COLO668 (cell line): ENCODE results near the gene PSG1.
"Not testable (repeated sequence)": the region's sequence is repeated elsewhere in the genome, so short reads cannot be mapped to it uniquely, and the experiment has no call there.

Experiments used
- DNase-seq: peaks from one replicate; lab custom pipeline; 2025; ENCODE audit not compliant: unreplicated experiment; lab: John Stamatoyannopoulos, UW

The PSG1 gene

GRCh38 chr19:42882010-42882409, 2.5 kb upstream of the PSG1 start:
- not testable (repeated sequence) for DNase-seq

- not testable (repeated sequence) for DNase-seq
Measured at GRCh38 chr19:42881279-42881678, 1.8 kb upstream of the PSG1 start.

- not testable (repeated sequence) for DNase-seq
Measured at GRCh38 chr19:42880621-42881020, 1.1 kb upstream of the PSG1 start.

GRCh38 chr19:42876596-42876995, 2.9 kb downstream of the PSG1 start:
- DNase-seq, result not testable (repeated sequence)

GRCh38 chr19:42875881-42876280, 3.6 kb downstream of the PSG1 start:
- DNase-seq, result not testable (repeated sequence)

- DNase-seq, result not testable (repeated sequence)
Measured at GRCh38 chr19:42874901-42875813, 4.4 kb downstream of the PSG1 start.

GRCh38 chr19:42874136-42874535, 5.4 kb downstream of the PSG1 start:
- not testable (repeated sequence) for DNase-seq

GRCh38 chr19:42872608-42873007, 6.9 kb downstream of the PSG1 start:
- DNase-seq, result no peak

GRCh38 chr19:42857544-42857867, 22.0 kb downstream of the PSG1 start:
- DNase-seq, result no peak

GRCh38 chr19:42856866-42857543, 22.5 kb downstream of the PSG1 start:
- DNase-seq, result peak; percentile 3

- DNase-seq, result not testable (repeated sequence)
Measured at GRCh38 chr19:42854745-42855144, 24.8 kb downstream of the PSG1 start.

- not testable (repeated sequence) for DNase-seq
Measured at GRCh38 chr19:42853231-42853630, 26.3 kb downstream of the PSG1 start.

GRCh38 chr19:42852821-42853220, 26.7 kb downstream of the PSG1 start:
- not testable (repeated sequence) for DNase-seq

- DNase-seq, result not testable (repeated sequence)
Measured at GRCh38 chr19:42851718-42852280, 27.7 kb downstream of the PSG1 start.

- no peak for DNase-seq
Measured at GRCh38 chr19:42850981-42851717, 28.4 kb downstream of the PSG1 start.

GRCh38 chr19:42846597-42846996, 32.9 kb downstream of the PSG1 start:
- DNase-seq, result no peak

- DNase-seq, result not testable (repeated sequence)
Measured at GRCh38 chr19:42843631-42844030, 35.9 kb downstream of the PSG1 start.

GRCh38 chr19:42832746-42833442, 46.6 kb downstream of the PSG1 start:
- not testable (repeated sequence) for DNase-seq

- not testable (repeated sequence) for DNase-seq
Measured at GRCh38 chr19:42832023-42832680, 47.4 kb downstream of the PSG1 start.
